Measurements from ENCODE around the gene FBXW7. TPM values are rescaled to one million over a fixed set of nuclear protein-coding genes. Genes with fewer than 3 reads are reported as not detected.
A peak's percentile ranks its signal among the peaks of the same experiment; 100 is the strongest.

FBXW7 gene
- total RNA-seq, 1 donor from 2014 or later, result 47.2 TPM

DNA sequence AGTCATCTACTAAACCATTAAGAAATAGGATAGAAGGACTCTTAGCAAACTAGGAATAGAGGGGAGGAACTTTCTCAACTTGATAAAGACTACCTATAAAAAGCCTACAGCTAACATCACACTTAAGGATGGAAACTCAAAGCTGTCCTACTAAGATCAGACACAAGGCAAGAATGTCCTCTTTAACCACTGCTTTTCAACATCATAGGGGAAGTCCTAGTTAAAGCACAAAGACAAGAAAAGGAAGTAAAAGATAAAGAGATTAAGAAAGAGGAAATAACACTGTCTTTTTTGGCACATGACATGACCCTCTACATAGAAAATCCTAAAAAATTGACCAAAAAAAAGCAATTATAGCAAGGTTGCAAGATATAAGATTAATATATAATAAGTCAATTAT is 136.6 kb downstream of the FBXW7 start:
- Histone ChIP-seq H3K36me3 (no peaks in the 10 kb centered on the region), H3K4me3 (no peak overlapping the region), H3K27ac (no peak overlapping the region), H3K9me3 (no peaks in the 10 kb centered on the region), H3K27me3 (no peaks in the 10 kb centered on the region), H3K4me1 (peaks cover 3% of the 10 kb centered on the region)
- ATAC-seq (peak; percentile 70), DNase-seq (no peak)
- intact Hi-C loops (cut with DNase I), result no loop called here
- TF ChIP-seq, protein P1, sequence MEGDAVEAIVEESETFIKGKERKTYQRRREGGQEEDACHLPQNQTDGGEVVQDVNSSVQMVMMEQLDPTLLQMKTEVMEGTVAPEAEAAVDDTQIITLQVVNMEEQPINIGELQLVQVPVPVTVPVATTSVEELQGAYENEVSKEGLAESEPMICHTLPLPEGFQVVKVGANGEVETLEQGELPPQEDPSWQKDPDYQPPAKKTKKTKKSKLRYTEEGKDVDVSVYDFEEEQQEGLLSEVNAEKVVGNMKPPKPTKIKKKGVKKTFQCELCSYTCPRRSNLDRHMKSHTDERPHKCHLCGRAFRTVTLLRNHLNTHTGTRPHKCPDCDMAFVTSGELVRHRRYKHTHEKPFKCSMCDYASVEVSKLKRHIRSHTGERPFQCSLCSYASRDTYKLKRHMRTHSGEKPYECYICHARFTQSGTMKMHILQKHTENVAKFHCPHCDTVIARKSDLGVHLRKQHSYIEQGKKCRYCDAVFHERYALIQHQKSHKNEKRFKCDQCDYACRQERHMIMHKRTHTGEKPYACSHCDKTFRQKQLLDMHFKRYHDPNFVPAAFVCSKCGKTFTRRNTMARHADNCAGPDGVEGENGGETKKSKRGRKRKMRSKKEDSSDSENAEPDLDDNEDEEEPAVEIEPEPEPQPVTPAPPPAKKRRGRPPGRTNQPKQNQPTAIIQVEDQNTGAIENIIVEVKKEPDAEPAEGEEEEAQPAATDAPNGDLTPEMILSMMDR (IDR thresholded peaks at IDR 0.05), result no peak

DNA sequence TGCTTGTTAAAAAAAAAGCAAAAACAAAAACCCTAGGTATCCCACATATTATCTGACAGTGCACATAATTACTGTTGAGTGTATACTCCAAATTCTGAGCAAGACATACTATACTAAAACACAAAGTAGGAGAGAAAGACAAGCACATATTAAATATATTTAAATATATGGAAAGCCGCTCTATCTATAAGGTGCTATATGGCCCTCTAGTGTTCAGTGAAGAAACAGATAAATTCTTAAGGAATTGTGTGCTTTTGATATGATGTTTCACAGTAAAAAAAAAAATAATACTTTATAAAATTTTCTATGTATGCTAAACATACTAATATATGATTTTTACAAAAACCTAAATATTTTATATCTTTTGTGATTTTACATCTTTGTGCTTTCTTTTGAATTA is 137.8 kb downstream of the FBXW7 start:
- no peak for DNase-seq
- no peaks in the 10 kb centered on the region for H3K36me3 ChIP-seq

DNA sequence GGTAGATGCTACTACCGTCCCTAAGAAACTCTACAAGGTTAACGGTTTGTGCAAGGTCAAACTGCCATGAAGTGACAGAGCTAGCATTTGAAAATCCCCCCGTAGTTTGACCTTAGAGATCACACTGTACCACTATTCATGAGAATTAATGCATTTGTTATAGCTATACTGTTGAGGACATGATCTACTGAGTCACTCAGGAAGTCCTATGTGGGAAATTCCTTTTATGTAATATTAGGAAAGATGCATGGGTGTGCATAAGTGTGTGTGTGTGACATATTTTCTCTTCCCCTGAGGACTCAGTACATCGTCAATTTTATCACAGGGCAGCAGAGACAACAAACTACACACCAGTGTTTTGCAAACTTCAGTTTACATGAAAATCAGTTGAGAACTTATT is 141.1 kb downstream of the FBXW7 start:
- H3K27me3 ChIP-seq, result no peaks in the 10 kb centered on the region
- no peak for ATAC-seq
- TF ChIP-seq, protein P1 (IDR thresholded peaks at IDR 0.05), result no peak
- H3K4me1 ChIP-seq, result peaks cover 3% of the 10 kb centered on the region
- intact Hi-C loops (cut with DNase I), result no loop called here
- H3K27ac ChIP-seq, result no peak overlapping the region
- DNase-seq, result no peak
- no peaks in the 10 kb centered on the region for H3K9me3 ChIP-seq
- H3K4me3 ChIP-seq, result no peak overlapping the region
- no peaks in the 10 kb centered on the region for H3K36me3 ChIP-seq

More for the DNA sequence above, 137.8 kb downstream of the FBXW7 start:
- no peak for ATAC-seq
- Histone ChIP-seq H3K27ac (no peak overlapping the region), H3K4me3 (no peak overlapping the region), H3K4me1 (peaks cover 3% of the 10 kb centered on the region), H3K27me3 (no peaks in the 10 kb centered on the region), H3K9me3 (no peaks in the 10 kb centered on the region)
- TF ChIP-seq, protein P1 (IDR thresholded peaks at IDR 0.05), result peak; percentile 28
- intact Hi-C loops (cut with DNase I), result no loop called here

DNA sequence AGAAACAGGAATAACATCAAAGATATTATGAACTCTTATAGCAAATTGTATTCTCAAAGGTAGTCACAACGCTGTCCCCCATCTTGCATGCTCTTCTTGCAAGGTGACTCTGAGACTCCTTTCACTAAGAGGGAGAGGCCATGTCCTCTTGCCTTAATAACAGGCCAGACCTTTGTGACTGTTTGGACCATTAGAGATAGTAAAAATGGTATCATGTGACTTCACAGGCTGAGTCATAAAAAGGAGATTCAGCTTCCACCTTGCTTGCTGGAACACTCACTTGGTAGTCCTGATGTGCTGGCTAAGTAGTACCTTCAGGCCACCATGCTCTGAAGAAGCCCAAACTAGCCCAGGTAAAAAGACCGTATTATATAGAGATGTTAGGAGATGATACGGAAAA is 143.8 kb downstream of the FBXW7 start:
- intact Hi-C loops (cut with DNase I), result no loop called here
- DNase-seq, result no peak
- Histone ChIP-seq H3K27me3 (no peaks in the 10 kb centered on the region), H3K27ac (no peak overlapping the region), H3K4me1 (no peaks in the 10 kb centered on the region), H3K36me3 (no peaks in the 10 kb centered on the region), H3K4me3 (no peak overlapping the region), H3K9me3 (no peaks in the 10 kb centered on the region)
- TF ChIP-seq, protein P1 (IDR thresholded peaks at IDR 0.05), result no peak
- no peak for ATAC-seq

DNA sequence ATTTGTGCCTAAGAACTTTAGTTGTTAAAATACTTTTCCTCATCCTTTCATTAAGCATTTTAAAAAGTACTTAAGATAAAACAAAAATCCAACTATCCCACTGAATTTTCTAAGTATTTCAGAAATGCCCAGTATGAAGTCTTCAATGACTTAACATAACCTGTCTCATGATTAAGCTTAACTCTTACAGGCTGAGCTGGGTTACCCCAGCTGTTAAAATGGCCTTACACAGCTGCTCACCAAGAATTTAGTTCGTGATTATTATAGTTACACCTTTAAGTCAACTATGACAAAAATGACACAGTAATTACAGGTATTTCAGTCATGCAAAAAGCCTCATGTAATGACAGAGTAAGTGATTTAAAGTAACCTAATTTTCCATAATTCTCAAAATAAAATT is 145.7 kb downstream of the FBXW7 start:
- Histone ChIP-seq H3K27me3 (no peaks in the 10 kb centered on the region), H3K27ac (no peak overlapping the region), H3K36me3 (no peaks in the 10 kb centered on the region), H3K4me3 (no peak overlapping the region), H3K9me3 (no peaks in the 10 kb centered on the region), H3K4me1 (no peaks in the 10 kb centered on the region)
- TF ChIP-seq, protein P1 (IDR thresholded peaks at IDR 0.05), result no peak
- ATAC-seq (no peak), DNase-seq (no peak)
- intact Hi-C loops (cut with DNase I), result no loop called here

DNA sequence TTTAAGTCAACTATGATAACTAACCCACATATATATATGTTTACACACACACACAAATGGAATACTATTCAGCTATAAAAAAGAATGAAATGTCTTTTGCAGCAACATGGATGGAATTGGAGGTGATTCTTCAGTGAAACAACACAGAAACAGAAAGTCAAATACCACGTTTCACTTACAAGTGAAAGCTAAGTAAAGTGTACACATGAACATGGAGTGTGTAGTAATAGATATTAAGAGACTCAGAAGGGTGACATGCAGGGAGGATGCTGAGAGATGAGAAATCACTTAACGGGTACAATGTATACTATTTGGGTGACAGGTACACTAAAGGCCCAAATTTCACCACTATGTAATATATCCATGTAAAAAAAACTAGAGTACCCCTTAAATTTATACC is 146.5 kb downstream of the FBXW7 start:
- Histone ChIP-seq H3K9me3 (no peaks in the 10 kb centered on the region), H3K27ac (no peak overlapping the region), H3K4me1 (no peaks in the 10 kb centered on the region), H3K36me3 (no peaks in the 10 kb centered on the region), H3K4me3 (no peak overlapping the region), H3K27me3 (no peaks in the 10 kb centered on the region)
- DNase-seq (no peak), ATAC-seq (no peak)
- intact Hi-C loops (cut with DNase I), result no loop called here
- TF ChIP-seq, protein P1 (IDR thresholded peaks at IDR 0.05), result no peak

Data from upper lobe of right lung (tissue), 1 donor.